Left ventricle myocardium inferior (tissue), 1 donor: Measurements from ENCODE around the gene SLC35F4. TPM values are rescaled to one million over a fixed set of nuclear protein-coding genes. Genes with fewer than 3 reads are reported as not detected.

ENCODE experiments used
- DNase-seq: peaks from one replicate; pipeline ENCODE4 v3.0.0-alpha.2; 2020
- H3K27ac ChIP-seq: fragments of 200-600 bp; replicated peaks from 2 replicates; pipeline ENCODE4 v1.8.0; 2021
- H3K27me3 ChIP-seq: fragments of 200-600 bp; 2 replicates; pipeline ENCODE4 v1.8.0; 2021; ENCODE audit warnings: low read depth
- H3K36me3 ChIP-seq: fragments of 200-600 bp; 2 replicates; pipeline ENCODE4 v1.8.0; 2021
- H3K4me1 ChIP-seq: fragments of 200-600 bp; 2 replicates; pipeline ENCODE4 v1.8.0; 2021
- H3K4me3 ChIP-seq: fragments of 200-600 bp; 2 replicates; pipeline ENCODE4 v1.8.0; 2021; ENCODE audit warnings: mild to moderate bottlenecking, moderate library complexity
- H3K9me3 ChIP-seq: fragments of 200-600 bp; replicated peaks from 2 replicates; pipeline ENCODE4 v1.8.0; 2021
- CTCF ChIP-seq: fragments of 200-600 bp; IDR thresholded peaks from 2 replicates; pipeline ENCODE4 v1.8.0; 2021; ENCODE audit warnings: antibody characterized with exemption, mild to moderate bottlenecking, borderline replicate concordance
- intact Hi-C: fragments of 100-400 bp; cut with micrococcal nuclease; formaldehyde crosslinking; loops from one replicate; pipeline ENCODE4 v1.11.0; 2022
- total RNA-seq: library from RNA; stranded (reverse); fragmentation: NEBNext Ultra II Directional; extraction: Animal tissue kit (Norgen Biotek cat#: 25700); gene quantifications from one replicate; pipeline ENCODE4 v1.2.1, GENCODE V29; 2021
- donor health status: DM: no; HTN: yes; CAD: no; lungs with severe emphysema.

The SLC35F4 gene
- total RNA-seq, 1 donor from 2014 or later, result not detected

- peaks cover 4% of the 10 kb centered on the region for H3K27me3 ChIP-seq
- DNase-seq, result no peak
- TF ChIP-seq CTCF, result no peak
These were observed 95.9 kb downstream of the SLC35F4 start for GRCh38 chr14:57769863-57770523.

GRCh38 chr14:57761800-57762199 lies 104.1 kb downstream of the SLC35F4 start:
- Histone ChIP-seq H3K27me3 (no peaks in the 10 kb centered on the region), H3K4me3 (no peak overlapping the region), H3K27ac (no peak overlapping the region), H3K36me3 (no peaks in the 10 kb centered on the region), H3K9me3 (peaks cover 15% of the 10 kb centered on the region), H3K4me1 (no peaks in the 10 kb centered on the region)
- no peak for DNase-seq
- intact Hi-C loops, result no loop called here
- no peak for TF ChIP-seq CTCF

More at GRCh38 chr14:57769863-57770523, 95.9 kb downstream of the SLC35F4 start:
- Histone ChIP-seq H3K4me3 (no peak overlapping the region), H3K9me3 (no peaks in the 10 kb centered on the region), H3K4me1 (no peaks in the 10 kb centered on the region), H3K36me3 (no peaks in the 10 kb centered on the region), H3K27ac (no peak overlapping the region)
- intact Hi-C loops, result no loop called here

GRCh38 chr14:57760896-57761295 lies 105.0 kb downstream of the SLC35F4 start:
- Histone ChIP-seq H3K4me3 (no peak overlapping the region), H3K27me3 (no peaks in the 10 kb centered on the region)
- DNase-seq, result no peak

GRCh38 chr14:57755018-57755521 lies 110.8 kb downstream of the SLC35F4 start:
- H3K9me3 ChIP-seq, result peaks cover 8% of the 10 kb centered on the region
- no peak overlapping the region for H3K27ac ChIP-seq
- no peak for DNase-seq
- H3K4me3 ChIP-seq, result no peak overlapping the region
- no peaks in the 10 kb centered on the region for H3K4me1 ChIP-seq
- H3K36me3 ChIP-seq, result no peaks in the 10 kb centered on the region
- intact Hi-C loops, result loop anchor here (10.0 kb wide), 1 partner anchor 150 kb away; no protein-coding TSS in a partner anchor
- no peak for TF ChIP-seq CTCF
- no peaks in the 10 kb centered on the region for H3K27me3 ChIP-seq

More at GRCh38 chr14:57760896-57761295, 105.0 kb downstream of the SLC35F4 start:
- Histone ChIP-seq H3K36me3 (no peaks in the 10 kb centered on the region), H3K27ac (no peak overlapping the region), H3K9me3 (peaks cover 15% of the 10 kb centered on the region), H3K4me1 (no peaks in the 10 kb centered on the region)
- no peak for TF ChIP-seq CTCF
- intact Hi-C loops, result no loop called here

- Histone ChIP-seq H3K36me3 (no peaks in the 10 kb centered on the region), H3K9me3 (peaks cover 3% of the 10 kb centered on the region), H3K27me3 (no peaks in the 10 kb centered on the region), H3K4me3 (no peak overlapping the region), H3K4me1 (no peaks in the 10 kb centered on the region), H3K27ac (no peak overlapping the region)
- DNase-seq, result no peak
- intact Hi-C loops, result loop anchor here (10.0 kb wide), 1 partner anchor 150 kb away; no protein-coding TSS in a partner anchor
- no peak for TF ChIP-seq CTCF
These were observed 111.4 kb downstream of the SLC35F4 start for GRCh38 chr14:57754527-57754926.
